A549 treated with AZD9567 at 1 μM for 4 hours (cell line): Measurements from ENCODE around the gene GABRR3. TPM values are rescaled to one million over a fixed set of nuclear protein-coding genes. Genes with fewer than 3 reads are reported as not detected.

Experiments
- total RNA-seq: library from RNA; stranded (reverse); fragments of 200-300 nt; extraction: Qiagen RNA extraction; gene quantifications from 5 replicates; pipeline ENCODE4 v1.2.3, GENCODE V29; 2022; ENCODE audit not compliant: insufficient read depth

The GABRR3 gene
- not detected in 5 replicates for total RNA-seq

GRCh38 chr3:98035208-98035607, at the start of gene GABRR3:
Gene GABRR3, minus strand, starts transcription at chr3:98035315. Its CDS starts 328 bp downstream, at chr3:98034987.

GRCh38 chr3:97971679-97972567, 63.2 kb downstream of the GABRR3 start, which contains the start of gene RIOX2:
Gene RIOX2, minus strand, starts transcription at chr3:97972431. Its CDS starts 4,838 bp downstream, at chr3:97967593.

Other genes with a start within 250 kb of the GABRR3 start
- 6.0 to 9.5 TPM (median 6.6 TPM) in 5 replicates for gene CRYBG3, start 213.3 kb downstream of the GABRR3 start, total RNA-seq
- 29.9 to 38.4 TPM (median 31.2 TPM) in 5 replicates for gene RIOX2, start 62.9 kb downstream of the GABRR3 start, total RNA-seq
- not detected in 5 replicates for gene OR5AC2, start 51.9 kb upstream of the GABRR3 start, total RNA-seq
- not detected in 5 replicates for gene OR5H1, start 95.4 kb upstream of the GABRR3 start, total RNA-seq
- gene OR5H14, start 112.2 kb upstream of the GABRR3 start, total RNA-seq, result not detected in 5 replicates
- gene OR5H15, start 131.4 kb upstream of the GABRR3 start, total RNA-seq, result not detected in 5 replicates
- not detected in 5 replicates for gene OR5H6, start 228.9 kb upstream of the GABRR3 start, total RNA-seq
- not detected in 5 replicates for gene OR5H2, start 247.2 kb upstream of the GABRR3 start, total RNA-seq